Measurements from ENCODE around the gene MAPK1IP1L.

Gene MAPK1IP1L

GRCh38 chr14:55117803-55118441, 66.5 kb downstream of the MAPK1IP1L start:
- DNase-seq (ENCODE audit: low read depth, low spot score) = no peak
- peak overlapping the region; percentile 11 for H3K27ac ChIP-seq

GRCh38 chr14:55118761-55119160, 67.3 kb downstream of the MAPK1IP1L start:
- H3K27ac ChIP-seq = no peak overlapping the region
- DNase-seq (ENCODE audit: low read depth, low spot score) = no peak
